Jurkat, Clone E6-1 (cell line): Measurements from ENCODE around the gene WDR64.

Experiments used
- DNase-seq: peaks from one replicate; pipeline ENCODE4 v3.0.0-alpha.2; 2011; ENCODE audit warnings: low read depth, low spot score
- H3K4me3 ChIP-seq: 2 replicates; pipeline ENCODE4 v1.5.1; 2011; ENCODE audit warnings: mild to moderate bottlenecking, low read length, control low read depth, moderate library complexity

WDR64 gene

DNA sequence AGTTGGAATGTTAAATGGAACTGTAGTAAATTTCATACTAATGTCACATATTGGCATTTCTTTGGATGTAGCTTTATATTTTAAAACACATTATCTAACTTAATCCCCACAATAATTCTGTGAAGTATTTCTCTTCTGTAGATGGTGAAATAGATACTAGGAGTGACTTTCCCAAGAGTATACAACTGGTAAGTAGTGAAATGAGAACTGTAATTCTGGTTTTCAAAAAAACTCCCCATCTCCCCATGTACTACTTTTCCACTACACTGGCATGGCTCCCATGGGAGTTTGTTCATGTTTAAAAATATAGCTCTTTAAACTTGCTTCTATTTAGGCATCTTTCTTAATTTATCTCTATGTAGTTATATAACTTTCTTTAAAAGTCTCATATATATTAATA, 22.1 kb upstream of the WDR64 start:
- H3K4me3 ChIP-seq = no peak overlapping the region
- DNase-seq = no peak

DNA sequence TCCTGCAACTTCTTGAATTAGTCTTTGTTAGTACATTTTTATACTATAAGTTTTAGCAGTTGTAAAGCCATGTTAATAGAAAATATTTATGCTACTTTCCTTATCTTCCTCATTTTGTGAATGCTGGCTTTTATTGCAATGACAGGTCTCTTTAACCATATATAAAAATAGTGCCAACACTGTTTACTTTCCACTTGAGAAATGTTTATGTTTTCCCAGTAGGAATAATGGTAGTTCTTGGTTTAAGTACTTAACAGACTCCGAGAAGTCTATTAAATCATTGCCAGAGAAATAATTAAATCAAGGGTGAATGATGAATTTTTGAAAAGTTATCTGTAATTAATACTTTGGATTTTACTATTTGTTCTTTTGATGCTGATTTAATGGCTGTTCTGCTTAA, 21.6 kb upstream of the WDR64 start:
- H3K4me3 ChIP-seq = no peak overlapping the region
- no peak for DNase-seq

DNA sequence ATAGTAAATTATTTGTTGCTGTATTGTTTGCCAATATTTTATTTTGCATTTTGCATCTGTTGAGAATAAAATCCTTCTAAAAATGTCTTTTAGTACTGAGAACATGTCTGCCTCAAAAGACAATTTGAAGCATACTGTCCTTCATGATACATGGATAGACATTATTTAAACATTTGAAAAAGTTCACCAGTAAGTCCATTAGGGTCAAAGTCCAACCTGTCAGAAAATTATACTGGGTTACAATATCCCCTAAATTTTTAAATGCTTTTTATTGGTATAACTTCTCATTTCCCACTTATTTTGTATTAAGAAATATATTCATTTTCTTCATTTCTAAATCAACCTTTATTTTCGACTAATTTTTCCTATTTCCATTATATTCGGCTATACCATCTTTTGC, 21.2 kb upstream of the WDR64 start:
- DNase-seq = no peak
- no peak overlapping the region for H3K4me3 ChIP-seq

DNA sequence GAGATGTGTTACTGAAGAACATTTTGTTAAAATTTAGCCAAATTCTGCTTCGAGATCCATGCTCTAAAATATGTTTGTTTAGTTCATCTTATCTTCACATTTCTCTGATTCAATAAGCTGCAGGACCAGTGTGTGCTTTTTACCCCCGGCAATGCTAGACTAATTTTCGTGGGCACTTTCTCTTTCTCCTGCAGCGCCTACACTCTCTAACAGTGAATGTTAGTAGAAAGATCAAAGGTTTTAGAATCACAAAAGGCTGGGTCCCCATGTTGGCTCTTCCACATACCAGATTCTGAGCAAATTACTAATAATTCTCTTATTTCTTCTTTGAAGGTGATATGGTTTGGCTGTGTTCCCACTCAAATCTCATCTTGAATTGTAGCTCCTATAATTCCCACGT, 20.4 kb upstream of the WDR64 start:
- DNase-seq = no peak
- H3K4me3 ChIP-seq = no peak overlapping the region

DNA sequence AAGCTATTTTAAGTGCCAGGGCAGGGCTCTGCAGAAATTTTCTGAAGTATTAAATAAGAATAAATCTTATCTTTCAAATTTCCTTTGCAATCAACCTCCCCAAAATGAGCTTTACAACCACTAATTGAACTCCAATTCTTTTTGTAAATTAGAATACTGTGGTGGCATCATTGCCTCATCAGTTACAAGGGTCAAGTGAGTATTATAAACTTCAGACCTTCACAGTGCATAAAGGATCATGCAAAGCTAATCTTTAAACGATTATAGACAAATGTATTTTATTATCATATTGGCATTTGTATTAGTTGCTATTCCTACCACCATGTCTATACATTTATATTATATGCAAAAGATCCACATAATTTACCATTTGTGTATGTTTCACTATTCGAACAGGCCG, 19.1 kb upstream of the WDR64 start:
- DNase-seq = no peak
- no peak overlapping the region for H3K4me3 ChIP-seq

DNA sequence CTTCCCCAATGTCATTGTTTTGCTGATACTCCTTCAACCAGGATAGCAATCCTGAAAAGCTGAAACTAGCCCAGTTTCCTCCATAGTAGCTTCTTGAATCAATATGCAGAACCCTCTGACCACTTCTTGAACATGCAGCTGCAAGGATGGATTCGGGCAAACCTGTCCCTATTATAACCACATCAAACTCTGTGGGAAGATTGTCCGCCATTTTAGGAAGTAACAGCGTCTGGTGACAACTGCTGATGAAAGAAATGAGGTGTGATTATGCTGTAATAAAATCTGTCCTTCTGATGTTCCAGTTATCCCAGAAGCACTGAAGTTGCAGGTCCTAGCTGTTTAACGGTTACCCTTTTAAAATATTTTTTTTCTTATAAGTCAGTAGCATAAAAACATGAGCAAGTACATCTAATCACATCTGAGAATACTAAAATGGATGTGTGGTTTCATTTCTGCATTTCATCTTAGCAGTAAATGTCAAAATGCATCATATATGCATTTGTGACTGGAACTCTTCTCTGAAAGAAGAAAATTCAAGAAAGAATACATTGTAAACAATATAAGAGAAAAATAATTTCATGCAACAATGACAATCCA, 16.4 kb upstream of the WDR64 start:
- peak; percentile 79 for DNase-seq
- H3K4me3 ChIP-seq = 0 out of 2 replicates have a peak overlapping the region, but pooled peaks have one; percentile 1

DNA sequence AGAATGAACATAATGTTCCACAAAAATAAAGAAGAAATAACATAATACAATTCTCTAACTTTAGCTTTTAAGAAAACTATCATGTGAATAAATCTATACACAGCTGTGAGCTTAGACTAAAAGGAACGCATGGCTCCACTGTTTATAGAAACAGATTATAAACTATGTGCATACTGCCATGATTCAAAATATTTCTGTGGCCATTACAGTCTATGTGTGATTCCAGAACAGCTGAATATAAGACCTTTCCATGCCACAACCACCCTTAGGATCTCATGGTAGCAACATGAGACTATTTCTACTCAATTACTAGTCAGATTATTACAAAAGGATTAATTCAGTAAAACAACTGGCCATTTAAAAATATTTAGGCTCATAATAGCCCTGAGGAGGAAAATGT, 15.8 kb upstream of the WDR64 start:
- H3K4me3 ChIP-seq = no peak overlapping the region
- DNase-seq = no peak

DNA sequence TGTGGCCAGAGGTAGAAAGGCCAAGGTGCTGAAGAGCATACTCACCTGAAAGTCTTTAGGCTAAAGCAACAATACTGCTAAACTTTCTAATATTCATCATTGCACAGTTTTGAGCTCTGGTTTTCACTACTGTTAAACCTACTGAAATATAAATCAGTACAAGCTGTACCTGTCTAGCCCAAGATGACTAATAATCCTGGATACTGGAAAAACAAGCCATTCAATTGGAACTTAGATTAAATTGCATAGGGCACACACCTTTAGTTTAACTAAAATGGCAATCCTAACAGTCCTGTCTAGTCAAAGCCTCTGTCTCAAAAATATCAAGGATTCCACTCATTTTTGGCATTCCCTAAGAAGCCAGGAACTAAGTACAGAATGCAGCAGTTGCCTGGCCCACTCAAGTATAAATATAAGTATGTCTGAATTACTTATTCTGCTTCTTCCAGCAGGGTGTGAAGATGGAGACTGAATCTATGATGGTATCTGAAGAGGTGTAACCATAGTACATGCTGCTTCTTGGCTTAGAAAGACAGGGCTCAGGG, 15.0 kb upstream of the WDR64 start:
- no peak for DNase-seq

DNA sequence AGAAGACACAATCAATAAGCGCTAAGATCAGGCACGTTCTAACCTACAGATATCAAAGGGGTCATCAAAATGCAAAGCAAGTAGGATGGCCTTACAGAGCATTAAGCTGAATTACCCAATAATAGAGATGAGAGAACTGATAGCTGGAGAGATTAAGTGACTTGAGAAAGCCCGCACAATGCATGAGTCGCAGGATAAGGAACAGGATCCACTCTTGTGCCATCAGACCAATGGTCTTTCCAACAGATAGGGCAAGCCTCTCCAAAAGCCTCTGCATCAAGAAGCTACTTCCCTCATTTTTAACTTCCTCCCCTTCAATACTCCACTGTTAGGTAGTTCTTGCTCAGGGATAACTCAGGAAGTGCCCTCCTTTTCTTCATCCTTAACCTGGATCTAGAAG, 14.5 kb upstream of the WDR64 start:
- no peak overlapping the region for H3K4me3 ChIP-seq
- no peak for DNase-seq

More for the DNA sequence above, 15.0 kb upstream of the WDR64 start:
- H3K4me3 ChIP-seq = no peak overlapping the region

DNA sequence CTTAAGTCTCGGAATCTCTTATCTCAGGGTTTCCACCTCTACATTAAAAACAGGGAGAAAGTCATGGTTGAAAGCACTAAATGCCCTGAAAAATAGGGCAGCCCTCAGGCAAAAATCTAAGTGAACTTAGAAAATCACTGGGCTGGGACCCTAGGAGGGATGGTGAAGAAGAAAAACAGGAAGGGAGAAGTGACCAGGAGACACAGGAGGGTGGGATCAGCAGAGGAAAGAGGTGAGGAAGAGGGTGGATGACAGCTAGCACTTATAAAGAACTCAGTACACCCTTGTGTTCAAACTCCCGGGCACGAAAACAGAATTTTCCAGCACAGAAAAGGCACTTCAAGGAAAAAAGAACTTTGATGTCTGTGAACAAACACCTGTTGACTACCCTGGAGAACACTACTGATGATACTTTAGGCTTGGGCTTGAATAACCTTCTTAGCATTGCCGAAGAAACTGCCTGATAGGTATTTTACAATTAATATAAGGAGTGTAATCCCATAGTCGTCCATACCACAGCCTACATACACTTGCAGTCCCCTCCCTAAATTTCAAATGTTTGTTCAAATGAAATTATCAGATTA, 13.9 kb upstream of the WDR64 start:
- no peak overlapping the region for H3K4me3 ChIP-seq
- no peak for DNase-seq

DNA sequence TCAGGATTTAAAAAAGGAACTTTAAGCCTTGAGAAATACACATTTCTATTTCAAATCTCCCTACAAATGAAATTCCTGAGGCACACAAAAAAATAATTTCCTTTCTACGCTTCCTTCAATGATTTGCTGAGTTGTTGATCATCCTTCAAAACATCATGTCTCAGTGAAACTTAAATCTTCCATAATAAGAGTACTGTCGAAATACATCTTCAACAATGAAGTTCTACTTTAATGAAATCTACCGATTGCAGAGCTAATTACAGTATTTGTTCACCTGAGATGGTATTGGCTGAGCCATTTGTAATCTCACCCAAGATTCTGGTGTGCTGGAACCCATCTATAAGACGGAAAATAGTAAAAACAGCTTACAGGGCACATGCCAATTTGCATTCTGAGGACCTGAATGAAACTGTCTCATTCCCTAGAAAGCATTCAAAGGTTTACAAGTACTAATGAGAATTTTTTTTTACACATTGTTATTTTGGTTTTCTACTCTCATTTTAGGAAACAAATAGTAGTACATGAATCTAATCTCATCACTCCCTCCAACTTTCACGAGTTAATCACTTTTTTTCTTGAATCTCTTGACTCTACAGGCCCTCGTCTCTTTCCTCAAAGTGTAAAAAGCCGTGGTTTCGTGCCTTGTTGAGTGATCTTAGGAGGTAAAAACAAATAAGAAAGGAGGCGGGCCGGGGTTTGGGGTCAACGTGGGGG, 13.0 kb upstream of the WDR64 start:
- DNase-seq = no peak
- peak overlapping the region; percentile 75 for H3K4me3 ChIP-seq

DNA sequence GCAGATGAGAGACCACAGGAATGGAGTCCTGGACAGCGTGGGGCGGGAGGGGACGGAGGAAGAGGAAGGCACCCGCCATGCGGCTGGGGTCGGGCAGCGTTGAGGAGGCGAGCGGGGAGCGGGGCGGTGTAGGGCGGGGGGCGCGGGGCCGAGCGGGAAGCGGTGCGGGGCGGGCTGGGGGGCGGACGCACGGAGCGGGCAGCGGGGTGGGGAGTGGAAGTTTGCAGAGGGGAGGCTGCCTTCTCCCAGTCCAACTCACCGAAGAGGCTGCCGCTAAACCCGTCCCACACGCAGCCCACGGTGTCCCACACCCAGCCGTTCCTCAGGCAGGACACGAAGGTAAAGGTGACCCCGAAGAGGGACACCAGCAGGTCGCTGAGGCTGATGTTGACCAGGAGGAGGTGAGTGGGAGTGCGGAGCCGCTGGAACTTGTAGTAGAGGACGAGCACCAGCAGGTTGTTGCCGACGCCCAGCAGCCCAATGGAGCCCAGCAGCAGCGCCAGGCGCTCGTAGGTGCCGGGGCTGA, 12.4 kb upstream of the WDR64 start:
- DNase-seq = no peak
- H3K4me3 ChIP-seq = peak overlapping the region; percentile 75

DNA sequence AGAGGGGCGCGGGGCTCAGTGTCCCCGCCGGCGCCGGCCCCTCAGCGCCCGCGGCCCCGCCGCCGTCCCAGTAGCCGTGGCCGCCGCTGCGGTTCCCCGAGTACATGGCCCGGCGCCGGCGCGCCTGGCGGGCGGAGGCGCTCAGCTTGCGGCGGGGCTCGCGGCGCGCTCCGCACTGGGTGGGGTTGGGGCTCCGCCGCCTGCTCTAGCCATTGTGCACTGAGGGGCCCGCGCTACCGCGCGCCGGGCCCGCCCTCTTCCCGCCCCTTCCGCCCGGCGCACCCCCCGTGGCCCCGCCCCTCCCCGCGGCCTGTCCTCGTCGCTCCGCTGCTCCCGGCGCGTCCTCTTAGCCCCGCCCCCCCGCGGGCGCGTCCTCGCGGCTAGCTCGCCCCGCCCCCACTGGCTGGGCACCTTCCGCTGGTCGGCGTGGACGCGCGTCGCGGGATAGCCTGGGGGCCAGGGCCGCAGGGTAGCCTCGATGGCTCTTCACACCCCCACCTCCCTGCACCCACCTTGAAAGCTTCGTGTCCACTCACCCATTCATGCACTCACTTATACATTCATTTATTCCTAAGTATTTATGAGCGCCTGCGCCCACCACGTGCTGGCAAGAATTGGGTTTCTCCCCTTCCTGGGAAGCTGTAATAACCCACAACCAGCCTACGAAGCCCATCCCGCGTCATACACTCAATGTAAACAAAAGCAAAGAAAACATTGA, 11.8 kb upstream of the WDR64 start, which contains the start of the genes CHML and OPN3:
Gene CHML (minus strand): TSS at position 221 of the 718 bp plus-strand sequence. CDS start 4,603 bp downstream, outside the sequence.
Gene OPN3 (minus strand): TSS at position 221 of the 718 bp plus-strand sequence. CDS start 115 bp downstream, at position 106.
- DNase-seq = peak; percentile 72
- H3K4me3 ChIP-seq = peak within 1 kb of the TSS; percentile 75

DNA sequence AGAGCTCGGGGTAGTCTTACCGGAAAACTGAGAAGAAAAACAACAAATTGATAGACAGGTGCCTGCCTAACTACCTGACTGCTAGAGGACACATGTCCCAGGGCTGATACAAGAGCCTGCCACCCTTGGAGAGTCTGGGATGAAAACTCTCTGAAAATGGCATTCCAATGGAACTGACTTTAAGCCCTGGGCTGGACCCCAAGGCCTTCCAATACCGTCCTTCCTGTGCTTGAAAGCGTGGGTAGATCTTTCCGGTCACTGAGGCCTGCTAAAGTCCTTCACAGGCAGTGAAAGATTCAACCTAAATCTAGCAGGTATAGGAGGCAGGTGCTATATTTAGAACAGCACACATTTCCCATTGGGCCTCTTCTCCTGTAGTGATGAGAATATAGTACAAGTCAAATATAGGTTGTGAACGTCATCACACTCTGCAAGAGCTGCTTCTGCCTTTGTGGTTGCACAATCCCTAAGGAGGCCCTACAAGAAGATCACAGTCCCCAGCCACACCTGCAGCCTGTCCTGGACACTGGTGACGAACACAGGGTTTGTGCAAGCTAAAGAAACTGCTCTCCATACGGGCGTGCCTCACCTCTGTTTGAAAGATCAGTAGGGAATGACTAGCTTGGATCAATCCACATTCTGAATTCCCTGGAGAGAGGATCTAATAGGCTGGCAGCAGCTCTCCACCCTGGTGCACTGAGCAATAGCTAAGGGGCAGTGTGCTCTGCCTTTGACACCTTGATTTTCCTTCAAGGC, 11.0 kb upstream of the WDR64 start:
- H3K4me3 ChIP-seq = peak overlapping the region; percentile 40
- DNase-seq = no peak

DNA sequence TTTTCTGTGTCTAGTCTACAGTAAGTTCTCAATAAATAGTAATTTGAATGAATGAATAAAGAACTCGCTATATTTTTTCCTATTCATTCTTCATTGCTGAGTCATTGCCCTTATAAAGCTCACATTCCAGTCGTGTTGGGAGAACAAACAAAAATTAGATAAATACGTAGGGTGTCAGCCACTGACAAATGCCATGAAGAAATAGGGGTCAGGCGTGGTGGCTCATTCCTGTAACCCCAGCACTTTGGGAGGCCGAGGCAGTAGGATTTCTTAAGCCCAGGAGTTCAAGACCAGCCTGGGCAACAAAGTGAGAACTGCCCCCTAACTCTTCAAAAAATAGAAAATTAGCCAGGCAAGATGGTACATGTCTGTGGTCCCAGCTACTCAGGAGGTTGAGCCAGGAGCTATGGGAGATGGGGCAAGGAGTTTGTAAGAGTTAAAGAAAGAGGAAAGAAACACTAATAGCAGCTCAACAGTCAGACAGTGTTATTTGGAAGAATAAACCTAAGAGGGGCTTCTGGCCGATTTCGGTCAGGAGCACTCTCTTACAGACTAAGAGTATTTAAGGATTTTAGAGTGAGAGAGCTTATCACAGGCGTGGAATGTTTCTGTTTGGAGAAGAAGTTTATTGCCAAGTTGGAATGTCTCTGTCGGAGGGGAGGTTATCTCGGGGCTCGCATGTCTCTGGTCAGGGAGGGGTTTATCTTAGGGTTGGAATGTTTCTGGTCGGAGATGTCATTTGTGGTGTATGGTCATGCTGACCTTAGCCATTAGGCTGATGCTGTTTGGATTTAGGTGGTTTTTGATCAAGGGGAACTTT, 10.1 kb upstream of the WDR64 start:
- no peak for DNase-seq
- H3K4me3 ChIP-seq = no peak overlapping the region

DNA sequence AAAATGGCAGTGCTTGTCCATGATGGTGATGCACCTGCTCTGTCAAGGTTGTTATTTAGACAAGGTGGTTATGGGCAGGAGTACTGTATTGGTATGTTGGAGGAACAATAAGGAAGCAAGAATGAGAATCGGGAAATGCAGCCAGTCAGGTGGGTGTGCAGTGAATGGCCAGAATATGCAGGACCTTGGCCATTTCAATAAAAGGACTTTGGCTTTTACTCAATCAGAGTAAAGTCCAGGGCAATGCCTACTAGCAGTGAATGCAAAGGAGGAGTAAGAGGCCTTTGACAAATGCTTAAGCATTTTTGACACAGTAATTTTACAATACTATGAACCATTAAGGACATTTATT, 9.5 kb upstream of the WDR64 start:
- DNase-seq = no peak
- no peak overlapping the region for H3K4me3 ChIP-seq

DNA sequence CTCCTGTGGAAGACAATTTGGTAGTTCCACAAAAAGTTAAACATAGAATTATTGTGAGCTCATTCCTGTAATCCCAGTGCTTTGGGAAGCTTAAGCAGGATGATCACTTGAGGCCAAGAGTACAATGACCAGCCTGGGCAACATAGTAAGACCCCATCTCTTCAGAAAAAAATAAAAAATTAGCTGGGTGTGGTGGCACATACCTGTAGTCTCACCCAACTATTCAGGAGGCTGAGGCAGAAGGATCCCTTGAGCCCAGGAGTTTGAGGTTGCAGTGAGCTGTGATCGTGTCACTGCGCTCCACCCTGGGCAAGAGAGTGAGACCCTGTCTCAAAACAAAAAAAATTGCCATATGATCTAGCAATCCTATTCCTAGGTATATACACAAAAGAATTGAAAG, 7.8 kb upstream of the WDR64 start:
- no peak overlapping the region for H3K4me3 ChIP-seq
- no peak for DNase-seq

DNA sequence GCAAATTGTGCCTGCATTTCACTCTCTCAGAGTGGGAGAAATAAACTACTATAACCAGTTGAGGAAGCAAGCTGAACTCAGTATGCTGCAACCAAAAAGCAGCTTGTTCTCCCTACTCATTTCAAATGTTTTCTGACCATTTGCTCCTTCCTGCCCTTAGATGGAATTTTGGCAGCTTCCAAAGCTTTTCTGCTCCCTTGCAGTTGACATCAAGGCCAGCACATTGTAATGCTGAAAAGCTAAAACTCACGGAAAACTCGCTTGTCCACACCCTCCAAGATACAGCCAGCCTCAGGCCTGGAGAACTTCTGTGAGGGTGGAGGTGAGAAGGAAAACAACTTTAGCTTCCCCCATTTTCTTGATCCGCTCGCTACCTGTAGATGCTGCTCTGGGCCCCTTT, 6.9 kb upstream of the WDR64 start:
- H3K4me3 ChIP-seq = no peak overlapping the region
- DNase-seq = no peak
